Measurements from ENCODE around the gene XNDC1N. TPM values are rescaled to one million over a fixed set of nuclear protein-coding genes. Genes with fewer than 3 reads are reported as not detected.

XNDC1N gene
- polyA plus RNA-seq (2013, experiment 1 of 2): 0.97 TPM
- polyA plus RNA-seq (2013, experiment 2 of 2): 1.1 TPM

- Histone ChIP-seq H3K23ac (ENCODE audit: low read length in 2 of 2) (peak within 1 kb of the TSS in 1 of 2 experiments; percentile 14), H2BK120ac (ENCODE audit: low read depth, low read length) (peak within 1 kb of the TSS; percentile 73), H3K27me3 (ENCODE audit: control insufficient read depth in 1 of 2, insufficient read depth in 1 of 2, low read length in 2 of 2) (no peaks in the 10 kb centered on the region), H3K79me1 (replicated peaks; ENCODE audit: low read length, poor library complexity, severe bottlenecking) (peaks cover 11% of the 10 kb centered on the region), H2BK12ac (ENCODE audit: low read length in 2 of 2) (no peak within 1 kb of the TSS), H3K4me3 (ENCODE audit: insufficient read depth in 1 of 2, low read depth in 1 of 2, low read length in 2 of 2) (peak within 1 kb of the TSS; percentile 85 to 96), H2BK15ac (ENCODE audit: low read depth, poor library complexity, severe bottlenecking) (no peak within 1 kb of the TSS), H3K9ac (ENCODE audit: low read length) (peak within 1 kb of the TSS; percentile 90), H3K4ac (ENCODE audit: low read depth in 1 of 2, low read length in 2 of 2) (peak within 1 kb of the TSS; percentile 9 to 77), H3K18ac (ENCODE audit: low read depth in 1 of 2, low read length in 2 of 2) (peak within 1 kb of the TSS; percentile 60 to 82), H4K8ac (ENCODE audit: low read length) (peak within 1 kb of the TSS; percentile 82), H2AK5ac (ENCODE audit: low read length, severe bottlenecking) (no peak within 1 kb of the TSS), H3K36me3 (ENCODE audit: control insufficient read depth in 1 of 2, insufficient read depth in 2 of 2, low read depth in 1 of 2, low read length in 2 of 2) (no peaks in the 10 kb centered on the region), H3K4me1 (ENCODE audit: control insufficient read depth, insufficient read depth, low read depth, low read length) (peaks cover 8% of the 10 kb centered on the region), H3K9me3 (ENCODE audit: control insufficient read depth, low read length) (no peaks in the 10 kb centered on the region), H4K91ac (ENCODE audit: low read length) (no peak within 1 kb of the TSS), H2AFZ (ENCODE audit: low read depth, low read length) (peak within 1 kb of the TSS; percentile 85), H2BK5ac (ENCODE audit: low read depth, low read length, poor library complexity, severe bottlenecking) (peak within 1 kb of the TSS; percentile 48), H3K4me2 (ENCODE audit: low read length, poor library complexity, severe bottlenecking) (peak within 1 kb of the TSS; percentile 84), H3K27ac (ENCODE audit: low read length, poor library complexity, severe bottlenecking) (peak within 1 kb of the TSS; percentile 95), H3K14ac (ENCODE audit: low read length in 2 of 2) (peak within 1 kb of the TSS in 1 of 2 experiments; percentile 94)
- DNase-seq: peak; percentile 96
- WGBS: under 1% methylated on average over 39 of the region's 40 CpGs
Observed at GRCh38 chr11:71927820-71928736, at the start of gene XNDC1N. TSS of gene XNDC1N (minus strand) at chr11:71928594. CDS start at chr11:71923353, 5,241 bp downstream.

- Histone ChIP-seq H2AK5ac (ENCODE audit: low read length, severe bottlenecking) (no peak overlapping the region), H3K27me3 (ENCODE audit: control insufficient read depth in 1 of 2, insufficient read depth in 1 of 2, low read length in 2 of 2) (no peaks in the 10 kb centered on the region), H2BK120ac (ENCODE audit: low read depth, low read length) (no peak overlapping the region), H3K23ac (ENCODE audit: low read length in 2 of 2) (no peak overlapping the region), H3K14ac (ENCODE audit: low read length in 2 of 2) (no peak overlapping the region), H3K36me3 (ENCODE audit: control insufficient read depth in 1 of 2, insufficient read depth in 2 of 2, low read depth in 1 of 2, low read length in 2 of 2) (peaks cover 13 to 22% of the 10 kb centered on the region in 2 experiments), H3K4ac (ENCODE audit: low read depth in 1 of 2, low read length in 2 of 2) (no peak overlapping the region), H4K91ac (ENCODE audit: low read length) (no peak overlapping the region), H3K18ac (ENCODE audit: low read depth in 1 of 2, low read length in 2 of 2) (no peak overlapping the region), H2AFZ (ENCODE audit: low read depth, low read length) (no peak overlapping the region), H2BK15ac (ENCODE audit: low read depth, poor library complexity, severe bottlenecking) (no peak overlapping the region), H3K27ac (ENCODE audit: low read length, poor library complexity, severe bottlenecking) (no peak overlapping the region), H2BK12ac (ENCODE audit: low read length in 2 of 2) (no peak overlapping the region), H3K4me1 (ENCODE audit: control insufficient read depth, insufficient read depth, low read depth, low read length) (no peaks in the 10 kb centered on the region), H3K9ac (ENCODE audit: low read length) (no peak overlapping the region), H2BK5ac (ENCODE audit: low read depth, low read length, poor library complexity, severe bottlenecking) (no peak overlapping the region), H3K4me2 (ENCODE audit: low read length, poor library complexity, severe bottlenecking) (no peak overlapping the region), H4K8ac (ENCODE audit: low read length) (no peak overlapping the region), H3K4me3 (ENCODE audit: insufficient read depth in 1 of 2, low read depth in 1 of 2, low read length in 2 of 2) (no peak overlapping the region), H3K79me1 (replicated peaks; ENCODE audit: low read length, poor library complexity, severe bottlenecking) (peaks cover 34% of the 10 kb centered on the region), H3K9me3 (ENCODE audit: control insufficient read depth, low read length) (no peaks in the 10 kb centered on the region)
- 74% methylated on average over 7 of the region's 7 CpGs for WGBS
- DNase-seq: peak; percentile 62
Observed at GRCh38 chr11:71977743-71978418, 49.5 kb upstream of the XNDC1N start.

GRCh38 chr11:71977090-71977489, 48.7 kb upstream of the XNDC1N start:
- H3K9me3 ChIP-seq (ENCODE audit: control insufficient read depth, low read length): no peaks in the 10 kb centered on the region
- H3K27ac ChIP-seq (ENCODE audit: low read length, poor library complexity, severe bottlenecking): no peak overlapping the region
- no peak overlapping the region for H4K91ac ChIP-seq (ENCODE audit: low read length)
- no peak overlapping the region for H3K4me3 ChIP-seq (ENCODE audit: insufficient read depth in 1 of 2, low read depth in 1 of 2, low read length in 2 of 2)
- no peak overlapping the region for H4K8ac ChIP-seq (ENCODE audit: low read length)
- peaks cover 33% of the 10 kb centered on the region for H3K79me1 ChIP-seq (replicated peaks; ENCODE audit: low read length, poor library complexity, severe bottlenecking)
- H3K4me2 ChIP-seq (ENCODE audit: low read length, poor library complexity, severe bottlenecking): no peak overlapping the region
- H3K18ac ChIP-seq (ENCODE audit: low read depth in 1 of 2, low read length in 2 of 2): no peak overlapping the region
- H3K4ac ChIP-seq (ENCODE audit: low read depth in 1 of 2, low read length in 2 of 2): no peak overlapping the region
- H2AK5ac ChIP-seq (ENCODE audit: low read length, severe bottlenecking): no peak overlapping the region
- no peak overlapping the region for H2BK12ac ChIP-seq (ENCODE audit: low read length in 2 of 2)
- no peak overlapping the region for H2BK120ac ChIP-seq (ENCODE audit: low read depth, low read length)
- no peak overlapping the region for H3K14ac ChIP-seq (ENCODE audit: low read length in 2 of 2)
- no peak overlapping the region for H2BK5ac ChIP-seq (ENCODE audit: low read depth, low read length, poor library complexity, severe bottlenecking)
- no peak overlapping the region for H2AFZ ChIP-seq (ENCODE audit: low read depth, low read length)
- no peaks in the 10 kb centered on the region for H3K4me1 ChIP-seq (ENCODE audit: control insufficient read depth, insufficient read depth, low read depth, low read length)
- WGBS: 82% methylated on average over 1 of the region's 1 CpG
- no peak overlapping the region for H3K23ac ChIP-seq (ENCODE audit: low read length in 2 of 2)
- DNase-seq: no peak
- peaks cover 13 to 25% of the 10 kb centered on the region in 2 experiments for H3K36me3 ChIP-seq (ENCODE audit: control insufficient read depth in 1 of 2, insufficient read depth in 2 of 2, low read depth in 1 of 2, low read length in 2 of 2)
- H3K9ac ChIP-seq (ENCODE audit: low read length): no peak overlapping the region
- H3K27me3 ChIP-seq (ENCODE audit: control insufficient read depth in 1 of 2, insufficient read depth in 1 of 2, low read length in 2 of 2): no peaks in the 10 kb centered on the region
- no peak overlapping the region for H2BK15ac ChIP-seq (ENCODE audit: low read depth, poor library complexity, severe bottlenecking)

- no peak overlapping the region for H3K4ac ChIP-seq (ENCODE audit: low read depth in 1 of 2, low read length in 2 of 2)
- no peak overlapping the region for H3K9ac ChIP-seq (ENCODE audit: low read length)
- H3K9me3 ChIP-seq (ENCODE audit: control insufficient read depth, low read length): no peaks in the 10 kb centered on the region
- 100% methylated on average over 3 of the region's 5 CpGs for WGBS
- no peak overlapping the region for H3K4me3 ChIP-seq (ENCODE audit: insufficient read depth in 1 of 2, low read depth in 1 of 2, low read length in 2 of 2)
- no peaks in the 10 kb centered on the region for H3K4me1 ChIP-seq (ENCODE audit: control insufficient read depth, insufficient read depth, low read depth, low read length)
- no peak overlapping the region for H2AK5ac ChIP-seq (ENCODE audit: low read length, severe bottlenecking)
- H2AFZ ChIP-seq (ENCODE audit: low read depth, low read length): no peak overlapping the region
- no peak overlapping the region for H4K91ac ChIP-seq (ENCODE audit: low read length)
- H3K36me3 ChIP-seq (ENCODE audit: control insufficient read depth in 1 of 2, insufficient read depth in 2 of 2, low read depth in 1 of 2, low read length in 2 of 2): peaks cover 10 to 30% of the 10 kb centered on the region in 2 experiments
- H3K18ac ChIP-seq (ENCODE audit: low read depth in 1 of 2, low read length in 2 of 2): no peak overlapping the region
- no peak overlapping the region for H4K8ac ChIP-seq (ENCODE audit: low read length)
- H3K79me1 ChIP-seq (replicated peaks; ENCODE audit: low read length, poor library complexity, severe bottlenecking): peaks cover 32% of the 10 kb centered on the region
- no peak overlapping the region for H2BK120ac ChIP-seq (ENCODE audit: low read depth, low read length)
- H3K4me2 ChIP-seq (ENCODE audit: low read length, poor library complexity, severe bottlenecking): no peak overlapping the region
- no peak overlapping the region for H2BK12ac ChIP-seq (ENCODE audit: low read length in 2 of 2)
- no peak overlapping the region for H3K27ac ChIP-seq (ENCODE audit: low read length, poor library complexity, severe bottlenecking)
- no peaks in the 10 kb centered on the region for H3K27me3 ChIP-seq (ENCODE audit: control insufficient read depth in 1 of 2, insufficient read depth in 1 of 2, low read length in 2 of 2)
- no peak overlapping the region for H2BK15ac ChIP-seq (ENCODE audit: low read depth, poor library complexity, severe bottlenecking)
- no peak for DNase-seq
- H3K14ac ChIP-seq (ENCODE audit: low read length in 2 of 2): no peak overlapping the region
- H2BK5ac ChIP-seq (ENCODE audit: low read depth, low read length, poor library complexity, severe bottlenecking): no peak overlapping the region
- H3K23ac ChIP-seq (ENCODE audit: low read length in 2 of 2): no peak overlapping the region
Observed at GRCh38 chr11:71976551-71976950, 48.2 kb upstream of the XNDC1N start.
